ENCODE data around the gene DNAJB8.
A peak's percentile ranks its signal among the peaks of the same experiment; 100 is the strongest.

Gene DNAJB8

GRCh38 chr3:128487813-128488635 lies 21.3 kb upstream of the DNAJB8 start:
- no peaks in the 10 kb centered on the region for H3K9me3 ChIP-seq (ENCODE audit: severe bottlenecking)
- H3K4me3 ChIP-seq (ENCODE audit: severe bottlenecking) = peak overlapping the region; percentile 74
- H3K4me1 ChIP-seq (ENCODE audit: insufficient read depth, poor library complexity, severe bottlenecking) = no peaks in the 10 kb centered on the region
- peak; percentile 81 for ATAC-seq (ENCODE audit: low read depth)
- H3K27me3 ChIP-seq (ENCODE audit: insufficient read depth, poor library complexity, severe bottlenecking) = no peaks in the 10 kb centered on the region
- peak; percentile 89 for DNase-seq (ENCODE audit: low spot score)
- H3K36me3 ChIP-seq (ENCODE audit: low read depth) = peaks cover 5% of the 10 kb centered on the region; the same call in 1 of the 2 replicates
- TF ChIP-seq CTCF (IDR thresholded peaks at IDR 0.05; ENCODE audit: poor library complexity, severe bottlenecking) = no peak
- peak overlapping the region; percentile 30 for H3K27ac ChIP-seq (ENCODE audit: poor library complexity, severe bottlenecking)

GRCh38 chr3:128487538-128487812 lies 20.8 kb upstream of the DNAJB8 start:
- Histone ChIP-seq H3K27ac (ENCODE audit: poor library complexity, severe bottlenecking) (no peak overlapping the region), H3K27me3 (ENCODE audit: insufficient read depth, poor library complexity, severe bottlenecking) (no peaks in the 10 kb centered on the region), H3K4me3 (ENCODE audit: severe bottlenecking) (peak overlapping the region; percentile 74), H3K9me3 (ENCODE audit: severe bottlenecking) (no peaks in the 10 kb centered on the region), H3K36me3 (ENCODE audit: low read depth) (peaks cover 5% of the 10 kb centered on the region; the same call in 1 of the 2 replicates), H3K4me1 (ENCODE audit: insufficient read depth, poor library complexity, severe bottlenecking) (no peaks in the 10 kb centered on the region)
- DNase-seq (ENCODE audit: low spot score) (no peak), ATAC-seq (ENCODE audit: low read depth) (no peak)
- no peak for TF ChIP-seq CTCF (IDR thresholded peaks at IDR 0.05; ENCODE audit: poor library complexity, severe bottlenecking)

- H3K4me3 ChIP-seq (ENCODE audit: severe bottlenecking) = peak overlapping the region; percentile 74
- no peak overlapping the region for H3K27ac ChIP-seq (ENCODE audit: poor library complexity, severe bottlenecking)
- no peaks in the 10 kb centered on the region for H3K27me3 ChIP-seq (ENCODE audit: insufficient read depth, poor library complexity, severe bottlenecking)
- no peak for TF ChIP-seq CTCF (IDR thresholded peaks at IDR 0.05; ENCODE audit: poor library complexity, severe bottlenecking)
- ATAC-seq (ENCODE audit: low read depth) = peak; percentile 20; the same call in 1 of the 3 replicates
- no peak for DNase-seq (ENCODE audit: low spot score)
- H3K4me1 ChIP-seq (ENCODE audit: insufficient read depth, poor library complexity, severe bottlenecking) = no peaks in the 10 kb centered on the region
- no peaks in the 10 kb centered on the region for H3K9me3 ChIP-seq (ENCODE audit: severe bottlenecking)
- H3K36me3 ChIP-seq (ENCODE audit: low read depth) = peaks cover 3% of the 10 kb centered on the region; the same call in 1 of the 2 replicates
Measured at GRCh38 chr3:128486681-128487537, 20.2 kb upstream of the DNAJB8 start.

- Histone ChIP-seq H3K27me3 (ENCODE audit: insufficient read depth, poor library complexity, severe bottlenecking) (no peaks in the 10 kb centered on the region), H3K4me3 (ENCODE audit: severe bottlenecking) (peak overlapping the region; percentile 74), H3K4me1 (ENCODE audit: insufficient read depth, poor library complexity, severe bottlenecking) (no peaks in the 10 kb centered on the region), H3K9me3 (ENCODE audit: severe bottlenecking) (no peaks in the 10 kb centered on the region), H3K27ac (ENCODE audit: poor library complexity, severe bottlenecking) (no peak overlapping the region), H3K36me3 (ENCODE audit: low read depth) (no peaks in the 10 kb centered on the region)
- no peak for TF ChIP-seq CTCF (IDR thresholded peaks at IDR 0.05; ENCODE audit: poor library complexity, severe bottlenecking)
- ATAC-seq (ENCODE audit: low read depth) = no peak
- DNase-seq (ENCODE audit: low spot score) = peak; percentile 56
Measured at GRCh38 chr3:128486205-128486628, 19.5 kb upstream of the DNAJB8 start.
